B cell (primary cell): ENCODE results near the gene ZBTB2. TPM values are rescaled to one million over a fixed set of nuclear protein-coding genes. Genes with fewer than 3 reads are reported as not detected.
"Not testable (repeated sequence)": the region's sequence is repeated elsewhere in the genome, so short reads cannot be mapped to it uniquely, and the experiment has no call there.

Experiments
- ATAC-seq: fragments of 200-7000 bp; cut with Tn5 transposase; one replicate; pipeline ENCODE4 v1.10.0; 2021; ENCODE audit warnings: low read depth, mild to moderate bottlenecking, moderate number of reproducible peaks, moderate library complexity
- CTCF ChIA-PET: fragments of 350-600 bp; sonication (Branson Sonifier 250); formaldehyde crosslinking; loops from one replicate; lab custom pipeline; 2021; ENCODE audit warnings: antibody characterized with exemption, inconsistent platforms; lab: Charles Lee
- POLR2A ChIA-PET: fragments of 350-600 bp; sonication (Branson Sonifier 250); formaldehyde crosslinking; loops from one replicate; lab custom pipeline; 2021; ENCODE audit warnings: antibody characterized with exemption; lab: Charles Lee
- DNase-seq: peaks from one replicate; pipeline ENCODE4 v3.0.0; 2013
- H2AFZ ChIP-seq: 2 replicates; pipeline ENCODE4 v1.6.1; 2012; ENCODE audit warnings: mild to moderate bottlenecking, low read depth, low read length; ENCODE audit not compliant: insufficient read depth, poor library complexity, severe bottlenecking
- H3K27ac ChIP-seq, 2 donors: 1 replicate in 1 of 2; 2 replicates in 1 of 2; pipeline ENCODE4 v1.5.1; 2012 to 2013; ENCODE audit warnings: low read length in 2 of 2, mild to moderate bottlenecking in 2 of 2, moderate library complexity in 1 of 2
- H3K27me3 ChIP-seq, 4 experiments: fragments of 200-600 bp in 1 of 4; sonication (generic) in 1 of 4; replicated peaks in 1 of 4; 1 replicate in 2 of 4; 2 replicates in 2 of 4; pipeline versions ENCODE4 v1.6.1 to v1.7.0; 2013 to 2016; ENCODE audit warnings: low read length in 3 of 4, mild to moderate bottlenecking in 2 of 4, mixed read lengths in 1 of 4, moderate library complexity in 1 of 4; ENCODE audit not compliant: insufficient read depth in 4 of 4, control insufficient read depth in 3 of 4; ENCODE audit errors: control extremely low read depth in 1 of 4
- H3K36me3 ChIP-seq, 2 experiments: replicated peaks in 1 of 2; 1 replicate in 1 of 2; 2 replicates in 1 of 2; pipeline versions ENCODE4 v1.6.1 to v1.7.1; 2013; ENCODE audit warnings: low read length in 1 of 2; ENCODE audit not compliant: insufficient read depth in 2 of 2, control insufficient read depth in 1 of 2; ENCODE audit errors: control extremely low read depth in 1 of 2, extremely low read depth in 1 of 2
- H3K4me1 ChIP-seq, 2 donors: fragments of 200-600 bp in 1 of 2; sonication (generic) in 1 of 2; 1 replicate in 1 of 2; 2 replicates in 1 of 2; pipeline versions ENCODE4 v1.5.1 to v1.6.1; 2013 to 2017; ENCODE audit warnings: low read length in 2 of 2; ENCODE audit not compliant: control insufficient read depth in 2 of 2, insufficient read depth in 2 of 2
- H3K4me2 ChIP-seq: replicated peaks from 2 replicates; pipeline ENCODE3; 2012; ENCODE audit warnings: mild to moderate bottlenecking, low read depth, low read length; ENCODE audit not compliant: poor library complexity, severe bottlenecking
- H3K4me3 ChIP-seq, 5 experiments: fragments of 200-600 bp in 1 of 5; sonication (generic) in 1 of 5; 1 replicate in 3 of 5; 2 replicates in 2 of 5; pipeline versions ENCODE4 v1.5.1 to v1.7.0; 2011 to 2016; ENCODE audit warnings: low read length in 4 of 5, mild to moderate bottlenecking in 4 of 5, low read depth in 2 of 5, control low read depth in 1 of 5, moderate library complexity in 1 of 5; ENCODE audit not compliant: insufficient read depth in 1 of 5; ENCODE audit errors: control extremely low read depth in 1 of 5, extremely low read depth in 1 of 5
- H3K79me2 ChIP-seq: fragments of 200-600 bp; sonication (generic); one replicate; pipeline ENCODE4 v1.6.0; 2016; ENCODE audit warnings: low read length; ENCODE audit not compliant: control insufficient read depth, insufficient read depth
- H3K9ac ChIP-seq: fragments of 200-600 bp; sonication (generic); 2 replicates; pipeline ENCODE4 v1.6.1; 2017; ENCODE audit warnings: mild to moderate bottlenecking, low read length, moderate library complexity
- H3K9me3 ChIP-seq, 3 donors: one replicate each; pipeline versions ENCODE4 v1.6.1 to v1.7.1; 2013; ENCODE audit warnings: low read length in 2 of 3; ENCODE audit not compliant: control insufficient read depth in 2 of 3, insufficient read depth in 1 of 3; ENCODE audit errors: control extremely low read depth in 1 of 3
- H4K20me1 ChIP-seq: 2 replicates; pipeline ENCODE4 v1.6.0; 2012; ENCODE audit warnings: mild to moderate bottlenecking, low read length; ENCODE audit not compliant: insufficient read depth, control insufficient read depth, poor library complexity, severe bottlenecking
- H3K27ac Mint-ChIP-seq: one replicate; pipeline ENCODE4 v1.8.0; 2021; ENCODE audit warnings: mixed read lengths
- H3K27me3 Mint-ChIP-seq: one replicate; pipeline ENCODE4 v1.8.0; 2021; ENCODE audit warnings: mixed read lengths
- H3K4me1 Mint-ChIP-seq: one replicate; pipeline ENCODE4 v1.8.0; 2021; ENCODE audit warnings: mixed read lengths
- H3K4me3 Mint-ChIP-seq: one replicate; pipeline ENCODE4 v1.8.0; 2021; ENCODE audit warnings: mixed read lengths
- H3K9me3 Mint-ChIP-seq: one replicate; pipeline ENCODE4 v1.8.0; 2022; ENCODE audit warnings: mixed read lengths; ENCODE audit not compliant: insufficient read depth
- CTCF ChIP-seq: fragments of 200-600 bp; IDR thresholded peaks from one replicate; pipeline ENCODE4 v1.8.0; 2022; ENCODE audit warnings: antibody characterized with exemption, mild to moderate bottlenecking
- EZH2 ChIP-seq: IDR thresholded peaks from 2 replicates; pipeline ENCODE4 v1.6.1; 2012; ENCODE audit warnings: borderline replicate concordance, low read depth, mild to moderate bottlenecking, moderate library complexity, low read length; ENCODE audit not compliant: insufficient read depth, poor library complexity, severe bottlenecking
- WGBS: methylation state at CpG from one replicate; pipeline ENCODE4 v1.1.5; 2013; ENCODE audit warnings: missing lambda C conversion rate; ENCODE audit not compliant: insufficient coverage; 5-methylcytosine and 5-hydroxymethylcytosine counted together
- intact Hi-C: fragments of 100-400 bp; cut with micrococcal nuclease; formaldehyde crosslinking; loops from one replicate; pipeline ENCODE4 v1.10.0; 2022
- polyA plus RNA-seq: library from polyadenylated mRNA; depleted of rRNA; stranded (reverse); fragments of >200 nt; gene quantifications from 2 replicates; pipeline ENCODE4 v1.2.3, GENCODE V29; 2012
- small RNA-seq: library from RNA; depleted of rRNA; stranded (forward); fragments of <200 nt; gene quantifications from one replicate; pipeline ENCODE3, GENCODE V24; 2012; ENCODE audit warnings: low replicate concordance, low read depth; ENCODE audit not compliant: insufficient read length
- total RNA-seq, 2 donors: library from RNA; stranded (reverse); fragments of 120-200 nt in 1 of 2; gene quantifications; 1 replicate in 1 of 2; 2 replicates in 1 of 2; pipeline versions ENCODE4 v1.2.3 to v1.2.4, GENCODE V29; 2013 to 2022

The ZBTB2 gene
- total and polyA plus RNA-seq, 2 donors (not counting 1 experiment from before 2014, with no cell fraction given): 15.9 to 17.6 TPM

GRCh38 chr6:151317103-151317994 is 74.0 kb downstream of the ZBTB2 start:
- Histone ChIP-seq H3K4me3 (no peak overlapping the region), H3K36me3 (no peaks in the 10 kb centered on the region), H4K20me1 (no peaks in the 10 kb centered on the region), H3K27me3 (no peaks in the 10 kb centered on the region), H3K27ac (no peak overlapping the region), H3K9ac (no peak overlapping the region), H2AFZ (no peak overlapping the region), H3K4me1 (no peaks in the 10 kb centered on the region), H3K4me2 (no peak overlapping the region), H3K9me3 (peaks cover 2 to 20% (median 9%) of the 10 kb centered on the region in 3 donors), H3K79me2 (no peaks in the 10 kb centered on the region)
- intact Hi-C loops: no loop called here
- ATAC-seq (no peak), DNase-seq (no peak)
- ChIA-PET POLR2A (no interaction called here), CTCF (interaction anchor here (1.2 to 1.4 kb wide), 2 partner anchors 9 to 17 kb away, joined by 3 to 5 read pairs; no protein-coding TSS in a partner anchor)
- no peak overlapping the region for H3K27ac Mint-ChIP-seq
- no peak for TF ChIP-seq EZH2
- no peak for TF ChIP-seq CTCF
- H3K4me1 Mint-ChIP-seq: no peaks in the 10 kb centered on the region
- peaks cover 6% of the 10 kb centered on the region for H3K9me3 Mint-ChIP-seq
- H3K4me3 Mint-ChIP-seq: no peak overlapping the region
- H3K27me3 Mint-ChIP-seq: peaks cover 14% of the 10 kb centered on the region
- 86% methylated on average over 1 of the region's 2 CpGs for WGBS

GRCh38 chr6:151315661-151316060 is 75.7 kb downstream of the ZBTB2 start:
- H3K36me3 ChIP-seq, H3K9ac ChIP-seq, ATAC-seq, H3K4me3 Mint-ChIP-seq, H2AFZ ChIP-seq, H3K4me1 Mint-ChIP-seq, H3K4me3 ChIP-seq, H3K79me2 ChIP-seq, H3K4me2 ChIP-seq, H3K27me3 Mint-ChIP-seq, DNase-seq, H3K27ac Mint-ChIP-seq, intact Hi-C loops, H3K27ac ChIP-seq, POLR2A ChIA-PET, H3K4me1 ChIP-seq, H4K20me1 ChIP-seq, H3K27me3 ChIP-seq, H3K9me3 Mint-ChIP-seq: not testable (repeated sequence)
- peaks cover 2 to 15% (median 9%) of the 10 kb centered on the region in 3 donors for H3K9me3 ChIP-seq
- CTCF ChIA-PET: interaction anchor here (1.9 kb wide), 1 partner anchor 9 kb away, joined by 11 read pairs; no protein-coding TSS in a partner anchor
- no CpG with 5 or more reads among the region's 3 CpGs for whole genome bisulfite sequencing

Small RNA genes lying within 50 kb of the gene (small RNA-seq; reads per million reads assigned to genes)
- gene RF00019: not detected

Other genes starting within 250 kb of the ZBTB2 start
- 0.15 and 0.22 TPM in 2 replicates for gene AKAP12, start 151.6 kb downstream of the ZBTB2 start, total RNA-seq
- gene AKAP12, start 151.6 kb downstream of the ZBTB2 start, polyA plus RNA-seq: 0.04 TPM in 2 replicates
- 15.7 and 19.8 TPM in 2 replicates for gene RMND1, start 60.6 kb upstream of the ZBTB2 start, total RNA-seq
- gene RMND1, start 60.6 kb upstream of the ZBTB2 start, polyA plus RNA-seq: 4.3 and 5.2 TPM in 2 replicates
- not detected in 2 replicates for gene CCDC170, start 102.5 kb upstream of the ZBTB2 start, total RNA-seq
- gene CCDC170, start 102.5 kb upstream of the ZBTB2 start, polyA plus RNA-seq: 0.01 TPM in 1 of 2 replicates, not detected in the other